Pulmonary artery endothelial cell (primary cell): Measurements from ENCODE around the gene TLR1. TPM values are rescaled to one million over a fixed set of nuclear protein-coding genes. Genes with fewer than 3 reads are reported as not detected.

Experiments used
- DNase-seq: peaks from one replicate; pipeline ENCODE4 v3.0.0-alpha.2; 2011; ENCODE audit warnings: low read depth, low spot score
- total RNA-seq: library from RNA; depleted of rRNA; stranded (reverse); fragments of >200 nt; gene quantifications from 2 replicates; pipeline ENCODE4 v1.2.3, GENCODE V29; 2014

The TLR1 gene, protein sequence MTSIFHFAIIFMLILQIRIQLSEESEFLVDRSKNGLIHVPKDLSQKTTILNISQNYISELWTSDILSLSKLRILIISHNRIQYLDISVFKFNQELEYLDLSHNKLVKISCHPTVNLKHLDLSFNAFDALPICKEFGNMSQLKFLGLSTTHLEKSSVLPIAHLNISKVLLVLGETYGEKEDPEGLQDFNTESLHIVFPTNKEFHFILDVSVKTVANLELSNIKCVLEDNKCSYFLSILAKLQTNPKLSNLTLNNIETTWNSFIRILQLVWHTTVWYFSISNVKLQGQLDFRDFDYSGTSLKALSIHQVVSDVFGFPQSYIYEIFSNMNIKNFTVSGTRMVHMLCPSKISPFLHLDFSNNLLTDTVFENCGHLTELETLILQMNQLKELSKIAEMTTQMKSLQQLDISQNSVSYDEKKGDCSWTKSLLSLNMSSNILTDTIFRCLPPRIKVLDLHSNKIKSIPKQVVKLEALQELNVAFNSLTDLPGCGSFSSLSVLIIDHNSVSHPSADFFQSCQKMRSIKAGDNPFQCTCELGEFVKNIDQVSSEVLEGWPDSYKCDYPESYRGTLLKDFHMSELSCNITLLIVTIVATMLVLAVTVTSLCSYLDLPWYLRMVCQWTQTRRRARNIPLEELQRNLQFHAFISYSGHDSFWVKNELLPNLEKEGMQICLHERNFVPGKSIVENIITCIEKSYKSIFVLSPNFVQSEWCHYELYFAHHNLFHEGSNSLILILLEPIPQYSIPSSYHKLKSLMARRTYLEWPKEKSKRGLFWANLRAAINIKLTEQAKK
- 6.5 and 7.5 TPM in 2 replicates for total RNA-seq

DNA sequence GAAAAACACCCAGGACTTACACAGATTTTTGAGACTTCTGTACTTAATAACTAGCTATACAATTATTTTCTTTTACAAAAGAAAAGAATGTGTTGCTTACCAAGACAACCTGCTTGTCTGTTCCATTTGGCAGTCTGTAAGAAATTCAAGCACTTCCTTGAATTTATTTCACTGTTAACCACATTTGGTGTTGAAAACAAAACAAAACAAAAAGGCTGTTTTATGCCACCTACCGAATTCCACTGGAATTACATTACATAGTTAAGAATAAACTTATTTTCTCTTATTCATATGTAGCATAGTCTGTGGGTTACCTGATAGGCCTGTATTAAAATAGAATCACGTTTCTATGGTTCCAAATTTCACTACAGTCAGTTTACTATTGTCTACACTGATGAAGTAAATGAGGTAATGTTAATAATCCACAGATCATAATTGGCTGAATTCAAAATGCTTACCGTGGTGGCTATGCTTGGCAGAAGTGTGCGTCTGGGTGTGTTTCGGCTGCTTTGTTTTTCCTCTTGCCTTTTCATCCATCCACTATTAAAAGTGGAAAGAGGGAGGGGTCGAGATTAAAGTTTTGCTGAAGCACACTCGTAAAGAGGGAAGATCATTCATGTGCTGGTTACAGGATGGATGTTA is at the start of gene TLR1:
TSS of gene TLR1 (minus strand) at position 138 of the 642 bp plus-strand sequence. CDS start 5,960 bp downstream, outside the sequence.
- DNase-seq, result peak; percentile 46

DNA sequence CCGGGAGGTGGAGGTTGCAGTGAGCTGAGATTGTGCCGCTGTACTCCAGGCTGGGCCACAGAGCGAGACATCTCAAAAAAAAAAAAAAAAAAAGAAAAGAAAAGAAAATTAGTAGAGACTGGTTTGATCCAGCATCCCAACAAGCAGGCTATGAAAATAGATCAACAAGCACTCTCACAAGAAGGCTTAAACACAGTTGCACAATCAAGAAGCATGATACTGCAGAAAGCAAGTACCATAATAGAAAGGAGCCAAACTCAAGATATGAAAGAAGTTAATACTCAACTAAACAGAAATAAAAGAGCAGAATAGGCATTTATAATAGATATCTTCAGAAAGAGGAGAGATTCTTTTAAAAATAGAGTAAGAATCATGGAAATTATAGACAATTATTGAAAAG is 41.4 kb upstream of the TLR1 start:
- no peak for DNase-seq

DNA sequence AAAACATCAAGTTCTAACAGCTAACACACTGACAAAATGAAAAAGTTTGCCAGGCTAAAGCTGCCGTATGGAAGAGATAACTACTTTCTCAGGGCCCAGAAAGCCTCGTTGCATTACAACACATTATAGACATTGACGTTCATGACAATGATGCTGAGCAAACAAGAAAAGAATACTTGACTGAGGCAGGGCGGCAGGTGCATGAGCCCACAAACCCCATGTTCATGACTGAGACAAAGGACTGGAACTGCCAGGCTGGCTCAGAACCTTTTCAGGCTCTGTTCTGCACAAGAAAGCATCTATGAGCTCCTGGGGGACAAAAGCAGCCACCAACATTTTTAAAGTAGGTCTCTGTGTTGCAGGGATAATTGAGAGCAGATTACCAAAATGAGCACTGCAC is 38.4 kb upstream of the TLR1 start:
- no peak for DNase-seq

DNA sequence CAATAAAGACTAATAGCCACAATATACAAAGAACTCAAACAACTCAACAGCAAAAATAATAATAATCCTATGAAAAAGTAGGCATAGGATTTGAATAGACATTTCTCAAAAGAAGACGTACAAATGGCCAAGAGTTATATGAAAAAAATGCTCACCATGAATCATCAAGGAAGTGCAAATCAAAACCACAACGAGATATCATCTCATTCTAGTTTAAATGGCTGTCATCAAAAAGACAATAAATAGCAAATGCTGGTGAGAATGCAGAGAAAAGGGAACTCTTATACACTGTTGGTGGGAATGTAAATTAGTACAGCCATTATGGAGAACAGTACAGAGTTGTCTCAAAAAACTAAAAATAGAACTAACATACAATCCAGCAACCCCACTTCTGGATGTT is 33.3 kb upstream of the TLR1 start:
- DNase-seq, result no peak

DNA sequence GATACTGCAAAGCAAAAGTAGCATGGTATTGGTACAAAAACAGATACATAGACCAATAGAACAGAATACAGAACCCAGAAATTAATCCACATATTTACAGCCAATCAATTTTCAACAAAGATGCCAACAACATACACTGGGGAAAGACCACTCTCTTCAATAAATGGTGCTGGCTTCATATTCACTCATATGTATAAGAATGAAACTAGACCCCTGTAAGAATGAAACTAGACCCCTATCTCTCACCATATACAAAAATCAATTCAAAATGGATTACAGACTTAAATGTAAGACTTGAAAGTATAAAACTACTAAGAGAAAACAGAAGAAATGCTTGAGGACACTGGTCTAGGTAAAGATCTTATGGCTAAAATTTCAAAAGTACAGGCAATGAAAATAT is 32.7 kb upstream of the TLR1 start:
- DNase-seq, result no peak

DNA sequence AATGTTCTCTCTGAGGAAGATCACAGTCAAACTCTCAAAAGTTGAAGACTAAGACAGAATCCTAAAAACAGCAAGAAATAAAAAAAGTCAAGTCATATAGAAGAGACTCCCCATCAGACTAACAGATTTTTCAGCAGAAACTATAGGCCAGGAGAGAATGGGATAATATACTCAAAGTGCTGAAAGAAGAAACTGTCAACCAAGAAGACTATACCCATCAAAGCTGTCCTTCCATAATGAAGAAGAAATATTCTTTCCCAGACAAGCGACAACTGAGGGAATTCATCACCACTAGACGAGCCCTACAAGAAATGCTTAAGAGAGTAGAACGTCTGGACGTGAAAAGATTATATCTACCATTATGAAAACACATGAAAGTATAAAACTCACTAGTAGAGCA is 30.0 kb upstream of the TLR1 start:
- DNase-seq, result no peak

DNA sequence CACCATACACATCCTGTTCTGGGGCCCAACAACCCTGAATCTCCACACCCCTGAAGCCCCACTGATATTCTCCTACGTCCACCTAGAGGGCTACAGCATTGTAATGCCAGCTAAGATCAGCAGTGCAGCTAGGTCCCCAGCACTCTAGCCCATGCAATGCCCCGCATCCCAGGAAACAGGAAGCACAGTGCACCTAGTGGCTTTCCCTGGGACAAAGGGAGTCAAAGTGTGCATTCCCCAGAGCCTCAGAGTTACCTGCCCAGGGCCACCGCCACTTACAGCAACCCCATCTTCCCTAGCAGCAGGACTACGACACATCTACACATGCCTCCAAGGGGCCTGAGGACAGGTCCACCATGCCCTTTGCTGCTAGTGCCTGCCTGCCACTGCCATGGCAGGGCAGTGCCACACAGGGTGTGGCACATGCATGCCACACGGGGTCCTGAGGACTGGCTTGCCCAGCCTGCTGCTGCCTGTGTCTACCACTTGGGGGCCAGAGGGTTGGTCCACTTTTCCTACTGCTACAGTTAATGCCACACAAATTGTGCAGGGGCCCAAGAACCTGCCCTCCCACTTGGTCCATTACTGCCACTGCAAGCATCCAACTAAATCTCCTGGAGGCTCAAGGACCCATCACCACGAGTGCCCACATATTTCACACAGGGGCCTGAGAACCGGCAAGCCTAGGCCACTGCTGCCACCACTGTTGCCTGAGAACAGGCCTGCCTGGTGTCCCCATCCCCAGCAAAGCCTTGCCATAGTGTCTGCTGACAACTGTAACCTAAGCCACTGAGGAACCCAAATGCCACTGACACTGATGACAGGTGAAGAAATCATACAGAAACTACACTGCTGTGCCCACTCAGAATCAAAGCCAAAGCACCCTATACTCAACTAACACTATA is 28.3 kb upstream of the TLR1 start:
- no peak for DNase-seq

DNA sequence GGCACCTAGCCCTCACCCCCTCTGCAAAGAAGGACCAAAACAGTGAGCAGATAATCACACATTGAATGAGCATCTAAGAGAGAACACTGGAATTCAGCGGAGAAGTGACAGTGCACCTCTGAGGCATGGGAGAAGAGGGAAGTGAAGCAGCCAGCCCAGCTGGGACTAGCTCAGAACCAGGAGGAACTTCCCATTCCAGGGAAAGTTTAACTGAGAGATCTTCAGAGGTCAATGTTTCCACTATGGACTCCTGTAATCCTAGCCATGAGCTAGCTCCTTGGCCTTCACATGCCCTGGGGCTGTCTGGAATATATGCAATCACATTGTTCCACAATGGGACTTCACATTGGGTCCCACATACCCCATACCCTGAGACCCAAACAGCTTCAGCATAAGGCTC is 27.6 kb upstream of the TLR1 start:
- no peak for DNase-seq

DNA sequence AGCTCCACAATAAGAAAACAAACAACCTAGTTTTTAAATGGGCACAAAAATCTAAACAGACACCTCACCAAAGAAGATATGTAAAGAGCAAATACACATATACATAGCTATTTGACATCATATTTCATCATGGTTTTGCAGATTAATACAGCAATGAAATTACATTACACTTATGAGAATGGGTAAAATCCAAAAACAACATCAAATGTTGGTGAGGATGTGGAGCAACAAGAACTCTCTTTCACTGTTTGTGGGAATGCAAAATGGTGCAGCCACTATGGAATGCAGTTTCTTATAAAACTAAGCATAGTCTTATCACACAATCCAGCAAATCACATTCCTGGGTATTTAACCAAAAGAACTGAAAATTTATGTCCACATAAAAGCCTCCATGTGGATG is 27.1 kb upstream of the TLR1 start:
- DNase-seq, result no peak

DNA sequence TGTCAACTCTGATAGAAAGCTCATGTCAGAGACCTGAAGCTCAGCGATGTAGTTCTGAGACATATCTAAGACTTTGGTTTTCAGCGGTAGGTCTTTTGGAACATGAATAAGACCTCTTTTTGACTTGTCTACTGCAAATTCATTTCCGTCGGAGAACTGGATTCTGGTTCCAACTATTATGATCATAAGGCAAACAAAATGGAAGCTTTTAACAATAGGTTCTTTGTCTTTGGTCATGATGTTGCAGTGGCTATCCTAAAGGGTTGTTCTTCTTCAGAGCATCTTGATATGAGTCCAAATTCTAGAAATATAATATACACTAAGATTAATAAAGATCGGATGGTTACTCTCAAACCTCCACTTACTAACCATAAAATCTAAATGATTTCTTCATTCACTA is 24.6 kb upstream of the TLR1 start:
- DNase-seq, result no peak

DNA sequence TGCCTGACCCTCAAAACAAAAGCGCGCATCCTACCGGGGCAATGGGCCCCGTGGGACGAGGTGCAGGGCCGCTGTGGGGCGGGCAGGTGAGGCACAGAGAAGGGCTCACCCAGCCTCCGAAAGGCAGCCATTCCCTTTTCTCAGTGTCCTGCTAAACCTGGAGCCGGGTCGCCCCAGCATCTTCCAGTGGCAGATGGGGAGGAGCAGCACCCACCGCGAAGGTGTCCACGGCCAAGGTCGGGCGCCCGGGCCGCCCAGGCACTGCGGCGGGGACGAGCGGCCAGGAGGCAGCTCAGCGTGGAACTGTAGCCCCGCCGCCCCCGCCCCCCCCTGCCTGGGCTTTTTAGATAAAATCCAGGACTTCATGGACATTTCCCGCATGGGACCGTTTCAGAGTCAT is 19.2 kb upstream of the TLR1 start:
- no peak for DNase-seq

DNA sequence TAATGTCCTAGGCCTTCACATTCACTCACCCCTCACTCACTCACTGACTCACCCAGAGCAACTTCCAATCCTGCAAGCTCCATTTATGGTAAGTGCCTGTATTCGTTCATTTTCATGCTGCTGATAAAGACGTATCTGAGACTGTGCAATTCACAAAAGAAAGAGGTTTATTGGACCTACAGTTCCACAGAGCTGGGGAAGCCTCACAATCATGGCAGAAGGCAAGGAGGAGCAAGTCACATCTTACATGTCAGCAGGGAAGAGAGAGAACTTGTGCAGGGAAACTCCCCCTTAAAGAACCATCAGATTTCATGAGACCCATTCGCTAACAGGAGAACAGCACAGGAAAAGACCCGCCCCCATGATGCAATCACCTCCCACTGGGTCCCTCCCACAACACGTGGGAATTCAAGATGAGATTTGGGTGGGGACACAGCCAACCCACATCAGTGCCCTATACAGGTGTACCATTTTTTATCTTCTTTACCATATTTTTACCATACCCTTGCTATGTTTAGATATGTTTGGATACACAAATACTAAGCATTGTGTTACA is 18.2 kb upstream of the TLR1 start:
- DNase-seq, result no peak

DNA sequence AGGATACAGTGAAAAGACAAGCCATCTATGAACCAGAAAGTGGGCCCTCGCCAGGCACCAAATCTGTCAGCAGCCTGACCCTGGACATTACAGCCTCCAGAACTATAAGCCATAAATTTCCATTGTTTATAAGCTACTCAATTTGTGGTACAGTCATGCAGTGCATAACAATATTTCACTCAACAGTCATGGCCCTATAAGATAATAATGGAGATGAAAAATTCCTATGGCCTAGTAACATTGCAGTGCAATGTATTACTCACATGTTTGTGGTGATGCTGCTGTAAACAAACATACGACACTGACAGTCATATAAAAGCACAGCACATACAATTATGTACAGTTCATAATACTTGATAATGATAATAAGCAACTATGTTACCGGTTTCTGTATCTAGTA is 17.1 kb upstream of the TLR1 start:
- no peak for DNase-seq

DNA sequence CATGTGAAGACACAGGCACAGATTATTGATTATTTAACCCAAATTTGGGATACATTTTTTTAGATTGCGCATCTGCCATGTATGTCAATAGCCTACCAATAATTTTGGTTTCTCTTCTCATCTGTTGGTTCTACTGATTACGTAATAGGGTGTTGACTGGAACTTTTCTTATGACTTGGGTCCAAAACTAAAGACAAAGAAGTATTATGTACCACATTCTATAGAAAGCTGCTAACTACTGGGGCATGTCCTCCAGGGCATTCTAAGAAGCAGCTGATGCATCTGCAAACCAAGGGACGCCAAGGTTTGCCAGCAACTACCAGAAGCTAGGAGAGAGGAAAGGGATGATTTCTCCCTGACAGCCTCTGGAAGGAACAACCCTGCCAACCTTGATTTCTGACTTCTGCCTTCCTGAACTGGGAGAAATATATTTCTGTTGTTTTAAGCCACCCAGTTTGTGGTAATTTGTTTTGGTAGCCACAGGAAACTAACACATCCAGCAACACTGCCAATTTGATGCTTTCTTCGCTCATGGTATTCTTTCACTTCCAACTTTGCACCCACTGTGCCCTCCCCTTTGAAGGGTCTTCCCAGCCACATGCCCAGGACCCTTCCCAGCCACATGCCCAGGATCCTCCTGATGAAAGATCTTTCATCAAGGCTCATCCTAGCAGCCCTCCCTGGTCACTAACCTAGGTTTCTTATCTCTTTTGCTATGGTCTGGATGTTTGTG is 15.9 kb upstream of the TLR1 start:
- DNase-seq, result no peak

DNA sequence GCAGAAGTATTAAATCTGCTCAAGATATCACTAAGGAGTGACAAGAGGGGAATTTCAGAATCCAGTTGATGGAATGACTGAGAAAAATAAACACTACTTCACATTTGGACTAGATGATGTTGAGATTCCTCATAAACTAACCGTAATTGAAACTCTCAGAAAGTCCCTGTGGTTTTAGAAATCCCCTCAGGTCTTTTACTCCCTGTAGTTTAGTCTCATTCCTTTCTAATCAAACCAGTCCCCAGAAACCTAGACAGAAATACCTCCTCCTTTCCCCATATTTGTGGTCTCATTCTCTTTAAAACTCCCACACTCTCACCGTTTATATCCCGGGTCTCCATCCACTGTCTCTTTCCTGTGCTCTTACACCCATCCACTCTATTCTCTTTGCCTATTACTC is 15.0 kb upstream of the TLR1 start:
- DNase-seq, result no peak

DNA sequence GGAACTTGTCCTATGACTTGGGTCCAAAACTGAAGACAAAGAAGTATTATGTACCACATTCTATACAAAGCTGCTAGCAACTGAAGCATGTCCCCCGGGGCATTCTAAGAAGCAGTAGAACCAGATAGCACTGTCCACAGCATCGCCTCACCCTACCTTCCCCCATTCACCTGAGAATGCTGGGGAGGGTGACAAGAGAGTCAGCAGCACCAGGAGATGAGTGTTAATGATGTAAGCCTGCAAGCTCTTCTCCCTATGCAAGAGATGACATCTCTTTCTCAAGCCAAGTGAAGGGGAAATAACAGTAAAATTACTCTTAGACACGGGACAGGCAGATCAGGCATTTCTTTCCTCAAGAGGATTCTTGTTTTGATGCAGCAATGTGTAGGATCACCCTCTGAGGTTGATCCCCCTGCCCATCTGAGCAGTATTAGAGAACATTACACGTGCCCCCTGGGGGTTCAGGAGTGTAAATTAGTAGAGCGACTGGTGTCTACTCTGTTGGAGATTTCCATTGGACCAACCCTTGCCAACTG is 13.9 kb upstream of the TLR1 start:
- no peak for DNase-seq

DNA sequence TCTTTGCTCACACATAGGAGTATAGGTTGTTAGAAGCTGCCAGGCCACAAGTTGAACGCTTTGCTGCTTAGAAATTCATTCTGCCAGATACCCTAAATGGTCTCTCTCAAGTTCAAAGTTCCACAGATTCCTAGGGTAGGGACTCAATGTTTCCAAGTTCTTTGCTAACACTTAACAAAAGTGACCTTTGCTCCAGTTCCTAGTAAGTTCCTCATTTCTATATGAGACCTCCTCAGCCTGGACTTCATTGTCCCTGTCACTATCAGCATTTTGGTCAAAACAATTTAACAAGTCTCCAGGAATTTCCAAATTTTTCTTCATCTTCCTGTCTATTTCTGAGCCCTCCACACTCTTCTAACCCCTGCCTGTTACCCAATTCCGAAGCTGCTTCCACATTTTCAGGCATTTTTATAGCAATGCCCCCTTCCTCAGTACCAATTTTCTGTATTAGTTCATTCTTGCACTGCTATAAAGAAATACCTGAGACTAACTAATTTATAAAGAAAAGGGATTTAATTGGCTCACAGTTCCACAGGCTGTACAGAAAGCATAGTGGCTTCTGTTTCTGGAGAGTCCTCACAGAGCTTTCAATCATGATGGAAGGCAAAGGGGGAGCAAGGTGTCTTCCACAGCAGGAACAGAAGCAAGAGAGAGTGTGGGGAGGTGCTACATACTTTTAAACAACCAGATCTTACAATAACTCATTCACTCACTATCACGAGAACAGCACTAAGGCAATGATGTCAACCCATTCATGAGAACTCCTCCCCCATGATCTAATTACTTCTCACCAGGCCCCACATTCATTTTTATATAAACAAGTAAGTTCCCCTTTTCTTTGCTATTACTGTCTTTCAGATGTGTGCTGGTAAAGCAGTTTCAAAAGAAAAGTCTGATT is 11.5 kb upstream of the TLR1 start:
- no peak for DNase-seq

DNA sequence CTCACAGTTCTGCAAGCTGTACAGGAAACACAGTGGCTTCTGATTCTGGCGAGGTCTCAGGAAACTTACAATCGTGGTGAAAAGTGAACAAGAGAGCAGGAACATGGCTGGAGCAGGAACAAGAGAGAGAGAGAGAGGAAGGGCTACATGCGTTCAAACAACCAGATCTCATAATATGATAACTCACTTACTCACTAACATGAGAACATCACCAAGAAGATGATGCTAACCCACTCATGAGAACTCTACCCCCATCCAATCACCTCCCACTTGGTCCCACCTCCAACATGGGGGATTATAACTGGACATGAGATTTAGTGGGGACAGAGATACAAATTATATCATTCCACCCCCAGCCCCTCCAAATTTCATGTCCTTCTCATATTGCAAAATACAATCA is 9.8 kb upstream of the TLR1 start:
- no peak for DNase-seq

DNA sequence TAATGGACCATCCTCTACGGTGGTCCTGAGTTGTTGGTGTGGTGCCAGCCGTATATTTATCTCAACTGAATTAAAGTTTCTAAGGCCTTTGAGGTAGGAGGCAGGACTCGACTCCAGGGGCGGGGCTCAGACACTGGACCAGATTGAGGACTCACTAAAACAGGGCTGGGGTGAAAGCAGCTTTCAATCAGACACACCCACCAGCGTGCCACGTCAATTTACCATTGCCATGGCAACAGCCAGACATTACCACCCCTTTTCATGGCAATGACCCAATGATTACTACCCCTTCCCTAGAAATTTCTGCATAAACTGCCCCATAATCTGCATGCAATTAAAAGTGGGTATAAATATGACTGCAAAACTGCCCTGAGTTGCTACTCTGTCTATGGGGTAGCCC is 6.7 kb upstream of the TLR1 start:
- DNase-seq, result no peak
